ENCODE data around the gene SRMS.

- TF ChIP-seq RAD21 (IDR thresholded peaks at IDR 0.05; ENCODE audit: low read depth), result no peak
- no peak for TF ChIP-seq REST (IDR thresholded peaks at IDR 0.05; ENCODE audit: low read depth)
- TF ChIP-seq TAF1 (IDR thresholded peaks at IDR 0.05; ENCODE audit: low read depth), result peak; percentile 65; the same call in 1 of the 2 replicates
- TF ChIP-seq EP300 (IDR thresholded peaks at IDR 0.05; ENCODE audit: borderline replicate concordance), result no peak
- TF ChIP-seq MAX (IDR thresholded peaks at IDR 0.05), result no peak; the same call in 1 of the 2 replicates
- TF ChIP-seq YY1 (IDR thresholded peaks at IDR 0.05; ENCODE audit: low read depth), result no peak
These were observed 27.0 kb downstream of the SRMS start, which contains the start of gene PPDPF for GRCh38 chr20:63520504-63520933.

Data from Ishikawa (cell line).